Thyroid gland (tissue), 4 donors: Measurements from ENCODE around the gene EIF1.

Experiments used
- POLR2A ChIP-seq, 2 donors: fragments of 450-650 bp; IDR thresholded peaks; one replicate each; pipeline ENCODE4 v1.6.1; 2017; ENCODE audit warnings: antibody characterized with exemption in 2 of 2, mild to moderate bottlenecking in 2 of 2, moderate library complexity in 1 of 2
- TF ChIP-seq, protein P1 (sequence below), 6 experiments: fragments of 200-600 bp in 3 of 6; fragments of 450-650 bp in 3 of 6; sonication (generic) in 3 of 6; IDR thresholded peaks; one replicate each; pipeline ENCODE4 v1.5.1; 2016 to 2019; ENCODE audit warnings: antibody characterized with exemption in 6 of 6, mild to moderate bottlenecking in 2 of 6, inconsistent platforms in 1 of 6, moderate library complexity in 1 of 6

DNA sequence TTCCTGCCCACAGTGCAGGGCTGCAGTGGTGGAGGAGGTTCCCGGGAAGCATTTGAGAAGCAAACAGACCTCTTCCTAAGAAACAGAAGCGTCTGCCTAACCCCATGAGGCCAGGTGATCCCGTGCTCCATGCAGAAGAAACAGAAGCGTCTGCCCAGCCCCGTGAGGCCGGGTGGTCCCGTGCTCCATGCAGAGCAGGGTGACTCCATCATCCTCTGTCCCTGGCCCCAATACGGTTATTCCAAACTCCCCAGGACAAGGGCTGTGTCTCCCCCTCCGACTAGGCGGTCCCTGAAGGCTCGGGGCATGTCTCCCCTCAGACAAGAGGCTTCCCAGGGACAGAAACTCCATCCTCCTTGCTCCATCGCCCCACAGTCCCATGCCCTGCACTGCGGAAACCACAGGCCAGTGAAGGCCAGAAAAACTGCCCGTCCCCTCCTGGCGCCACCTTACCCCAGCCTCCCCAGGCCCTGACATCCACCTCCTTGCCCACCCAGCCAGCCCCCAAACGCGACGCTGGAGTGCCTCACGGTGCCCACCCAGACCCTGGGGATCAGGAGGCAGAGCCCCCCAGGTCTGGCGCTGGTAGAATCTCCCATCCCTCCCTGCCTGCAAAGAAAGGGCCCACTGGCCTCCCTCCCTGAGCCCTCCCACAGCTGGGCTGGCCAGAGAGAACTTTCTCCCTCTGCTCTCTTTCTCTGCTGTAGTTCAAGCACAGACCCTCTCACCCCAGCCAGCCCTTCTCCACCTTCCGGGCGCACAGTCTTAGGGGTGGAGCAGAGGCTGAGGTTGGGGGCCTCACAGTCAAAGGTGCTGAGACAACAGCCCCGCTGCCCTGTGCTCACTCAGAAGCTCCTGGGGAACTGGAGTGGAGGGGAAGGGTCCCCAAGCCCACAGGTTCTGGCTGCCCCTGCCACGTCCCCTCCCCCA lies 33.7 kb upstream of the EIF1 start:
- TF ChIP-seq, protein P1, sequence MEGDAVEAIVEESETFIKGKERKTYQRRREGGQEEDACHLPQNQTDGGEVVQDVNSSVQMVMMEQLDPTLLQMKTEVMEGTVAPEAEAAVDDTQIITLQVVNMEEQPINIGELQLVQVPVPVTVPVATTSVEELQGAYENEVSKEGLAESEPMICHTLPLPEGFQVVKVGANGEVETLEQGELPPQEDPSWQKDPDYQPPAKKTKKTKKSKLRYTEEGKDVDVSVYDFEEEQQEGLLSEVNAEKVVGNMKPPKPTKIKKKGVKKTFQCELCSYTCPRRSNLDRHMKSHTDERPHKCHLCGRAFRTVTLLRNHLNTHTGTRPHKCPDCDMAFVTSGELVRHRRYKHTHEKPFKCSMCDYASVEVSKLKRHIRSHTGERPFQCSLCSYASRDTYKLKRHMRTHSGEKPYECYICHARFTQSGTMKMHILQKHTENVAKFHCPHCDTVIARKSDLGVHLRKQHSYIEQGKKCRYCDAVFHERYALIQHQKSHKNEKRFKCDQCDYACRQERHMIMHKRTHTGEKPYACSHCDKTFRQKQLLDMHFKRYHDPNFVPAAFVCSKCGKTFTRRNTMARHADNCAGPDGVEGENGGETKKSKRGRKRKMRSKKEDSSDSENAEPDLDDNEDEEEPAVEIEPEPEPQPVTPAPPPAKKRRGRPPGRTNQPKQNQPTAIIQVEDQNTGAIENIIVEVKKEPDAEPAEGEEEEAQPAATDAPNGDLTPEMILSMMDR (IDR thresholded peaks at IDR 0.05): no peak
- TF ChIP-seq POLR2A (IDR thresholded peaks at IDR 0.05): no peak
